A172 (cell line): ENCODE data around the gene MYL11. TPM values are rescaled to one million over a fixed set of nuclear protein-coding genes. Genes with fewer than 3 reads are reported as not detected.

Experiments used
- DNase-seq: peaks from one replicate; pipeline ENCODE4 v3.0.0-alpha.2; 2015; ENCODE audit warnings: low spot score
- total RNA-seq: library from RNA; depleted of rRNA; stranded (reverse); fragments of >200 nt; shearing (Covaris generic); gene quantifications from 2 replicates; pipeline ENCODE4 v1.2.3, GENCODE V29; 2014

Gene MYL11
- total RNA-seq, 1 experiment from 2014 or later, result not detected

DNA sequence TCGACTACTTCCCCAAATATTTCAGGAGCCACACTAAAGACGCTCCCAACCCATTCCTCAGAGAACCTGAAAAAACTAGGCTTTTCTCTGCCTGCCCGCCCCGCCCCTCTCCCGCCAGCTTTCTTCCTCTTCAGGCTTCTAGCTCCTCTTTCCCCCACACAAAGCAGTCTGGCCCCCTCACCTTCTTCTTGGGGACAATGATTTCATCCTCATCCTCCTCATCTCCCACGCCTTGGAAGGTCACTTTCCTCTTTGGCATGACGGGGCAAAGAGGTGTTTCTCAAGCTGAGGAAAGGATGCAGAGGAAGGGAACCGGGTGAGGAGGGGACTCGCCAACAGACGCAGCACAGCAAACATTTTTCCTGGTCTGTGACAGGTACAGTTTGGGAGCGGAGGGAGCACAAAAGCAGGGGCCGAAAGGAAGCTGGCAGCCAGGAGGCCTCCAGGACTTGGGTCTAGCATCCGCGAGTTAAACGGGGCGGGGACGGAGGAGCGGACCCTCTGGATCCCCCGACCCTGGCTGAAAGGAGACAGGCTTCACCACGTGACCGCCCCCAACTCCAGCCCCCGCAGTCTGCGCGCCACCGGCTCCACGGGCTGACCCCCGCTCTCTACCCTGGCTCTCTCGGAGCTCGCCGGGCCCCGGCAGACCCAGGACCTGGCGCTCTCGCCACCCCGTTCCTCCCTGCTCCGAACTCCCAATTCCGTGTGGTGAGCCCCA, 20.0 kb upstream of the MYL11 start:
- DNase-seq, result no peak

DNA sequence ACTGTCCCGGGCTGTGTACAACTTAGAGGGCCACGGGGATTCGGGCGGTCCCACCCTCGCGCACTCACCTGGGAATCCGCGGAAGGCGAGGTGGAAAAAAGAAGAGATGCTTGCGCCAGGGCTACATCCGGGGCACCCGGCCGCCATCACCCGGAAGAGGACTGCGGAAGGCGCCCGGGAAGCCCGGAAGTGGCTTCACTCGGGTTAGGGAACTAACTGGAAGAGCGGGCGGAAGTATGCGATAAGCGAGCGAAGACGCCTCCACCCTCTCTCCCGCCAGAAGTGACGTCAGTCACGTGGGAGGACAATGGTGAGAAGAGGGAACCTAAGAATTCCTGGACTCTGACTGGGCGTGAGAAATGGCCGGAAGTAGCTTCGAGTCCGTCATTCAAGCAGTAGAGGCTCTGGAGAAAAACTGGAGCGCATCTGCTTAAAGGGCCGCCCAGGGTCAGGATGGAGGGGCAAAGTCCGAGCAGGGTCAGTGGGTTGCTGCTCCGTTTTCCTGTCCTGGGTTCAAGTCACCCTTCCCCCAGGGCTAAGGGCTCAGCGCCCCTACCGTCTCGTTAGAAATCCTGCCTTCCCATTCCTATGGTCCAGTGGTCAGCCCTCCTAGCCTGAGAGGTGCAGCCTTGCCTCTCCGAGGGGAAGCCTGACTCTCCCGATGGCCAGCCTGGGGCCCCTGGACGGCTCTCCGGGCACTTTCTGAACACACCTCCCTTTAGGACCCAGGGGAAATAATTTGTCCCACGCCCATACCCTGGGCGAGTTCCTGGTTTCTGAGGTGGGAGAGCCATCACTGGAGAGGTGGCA, 19.3 kb upstream of the MYL11 start, which contains the start of gene CD2BP2:
Gene CD2BP2, minus strand, starts transcription at position 165 of the 810 bp plus-strand sequence. CDS start 627 bp downstream, outside the sequence.
- peak; percentile 100 for DNase-seq

DNA sequence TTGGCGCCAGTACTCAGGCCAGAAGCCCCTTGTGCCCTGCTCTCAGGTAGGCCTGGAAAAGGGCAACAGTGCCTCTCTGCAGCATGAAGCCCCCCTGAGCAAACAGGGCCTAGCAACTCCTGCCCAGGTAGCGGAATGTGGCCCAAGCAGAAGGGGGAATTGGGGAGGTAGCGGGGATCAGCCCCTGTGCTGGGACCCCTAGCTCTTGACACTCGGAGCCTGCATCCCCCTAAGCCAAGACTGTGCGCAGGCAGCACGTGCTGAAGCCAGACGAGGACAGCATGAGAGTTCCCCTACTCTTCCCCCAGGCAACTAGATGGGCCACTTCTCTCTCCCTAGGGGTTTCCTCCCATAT, 18.7 kb upstream of the MYL11 start:
- no peak for DNase-seq

DNA sequence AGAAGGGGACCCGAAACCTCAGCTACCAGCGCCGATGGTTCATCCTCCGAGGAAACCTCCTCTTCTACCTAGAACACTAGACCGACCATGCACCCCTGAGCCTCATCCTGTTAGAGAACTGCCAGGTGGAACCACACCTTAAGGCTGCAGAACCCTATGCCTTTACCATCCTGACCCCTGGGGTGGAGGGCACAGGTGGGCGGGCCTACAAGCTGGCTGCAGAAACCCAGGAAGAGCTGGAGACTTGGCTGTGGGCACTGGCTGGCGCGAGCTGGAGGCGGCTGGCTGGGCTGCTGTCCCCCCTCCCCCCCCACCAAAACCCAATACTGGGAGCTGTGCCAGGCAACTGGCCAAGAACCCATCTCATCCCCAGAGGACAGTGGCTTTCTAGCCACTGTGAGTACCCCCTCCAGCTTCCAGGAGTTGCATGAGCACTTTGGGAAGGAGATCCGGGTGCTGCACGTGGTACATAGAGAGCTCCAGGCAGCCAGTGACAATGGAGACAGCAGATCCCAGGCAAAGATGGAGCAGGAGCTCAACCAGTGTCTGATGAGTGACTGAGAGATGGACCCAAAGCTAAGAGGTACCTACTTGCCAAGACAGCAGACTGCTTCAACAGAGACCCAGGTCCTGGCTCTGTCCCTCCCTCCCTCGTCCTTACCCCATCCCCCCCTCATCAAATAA, 18.1 kb upstream of the MYL11 start:
- no peak for DNase-seq

DNA sequence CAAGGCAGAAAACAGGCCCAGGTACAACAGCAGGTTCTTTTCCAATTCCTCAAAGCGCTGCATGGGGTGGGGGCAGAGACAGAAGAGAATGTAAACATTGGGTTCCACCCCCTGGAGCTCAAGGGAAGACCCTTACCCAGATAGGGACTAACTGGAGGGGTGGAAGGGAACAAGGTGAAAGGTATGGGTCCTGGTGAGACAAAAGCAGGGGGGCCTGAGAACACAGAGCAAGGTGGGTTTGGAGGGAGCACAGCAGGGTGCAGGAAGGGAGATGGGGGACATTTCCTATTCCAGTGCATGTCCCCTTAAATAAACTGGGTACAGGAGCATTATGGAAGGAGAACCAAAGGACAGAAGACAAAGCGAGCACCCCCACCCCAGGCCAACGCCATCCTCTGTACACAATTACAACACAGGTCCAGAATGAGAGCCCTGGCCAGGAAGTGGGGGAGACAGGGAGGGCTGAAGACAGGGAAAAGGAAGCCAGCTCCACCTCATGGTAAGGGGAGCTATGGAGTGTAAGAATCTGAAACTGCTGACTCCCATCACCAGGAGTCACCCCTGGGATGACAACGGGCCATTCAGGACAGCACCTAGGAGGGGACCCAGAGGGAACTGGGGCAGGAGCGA, 17.4 kb upstream of the MYL11 start:
- no peak for DNase-seq

DNA sequence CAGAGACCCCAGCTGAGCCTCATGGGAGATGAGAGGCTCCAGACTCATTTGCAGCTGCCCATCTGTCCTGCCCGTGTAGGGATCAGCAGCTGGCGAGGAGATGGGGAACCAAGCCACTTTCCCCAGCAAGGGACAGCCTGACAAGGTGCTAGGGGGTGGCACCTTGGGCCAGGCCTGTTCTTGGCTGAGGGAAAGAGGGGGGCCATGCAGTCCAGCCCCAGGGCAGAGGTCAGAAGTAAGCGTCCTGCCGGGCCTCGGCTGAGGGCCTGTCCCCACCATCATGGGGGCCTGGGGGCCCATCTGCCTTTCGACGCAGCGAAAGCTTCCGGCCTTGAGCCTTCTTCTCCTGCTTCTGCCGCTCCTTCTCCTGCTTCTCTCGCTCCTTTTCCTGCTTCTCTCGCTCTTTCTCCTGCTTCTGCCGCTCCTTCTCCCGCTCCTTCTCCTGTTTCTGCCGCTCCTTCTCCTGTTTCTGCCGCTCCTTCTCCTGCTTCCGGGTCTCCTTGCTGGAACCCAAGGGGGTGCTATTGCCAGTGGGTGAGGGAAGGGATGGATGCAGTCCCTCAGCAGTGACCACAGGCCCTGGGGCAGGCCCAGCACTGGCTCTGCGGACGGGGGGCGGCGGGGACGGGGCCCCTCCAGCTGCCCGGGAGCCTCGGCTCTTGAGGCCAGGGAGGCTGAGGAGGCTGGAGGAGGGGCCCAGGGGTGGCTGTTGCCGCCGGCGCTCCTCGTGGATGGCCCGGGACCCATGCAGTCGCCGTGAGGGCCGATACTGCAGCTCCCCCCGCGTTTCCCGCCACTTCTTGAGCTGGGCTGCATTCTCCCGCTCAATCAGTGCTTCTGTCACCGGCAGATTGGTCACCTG, 16.7 kb upstream of the MYL11 start:
- DNase-seq, result no peak

DNA sequence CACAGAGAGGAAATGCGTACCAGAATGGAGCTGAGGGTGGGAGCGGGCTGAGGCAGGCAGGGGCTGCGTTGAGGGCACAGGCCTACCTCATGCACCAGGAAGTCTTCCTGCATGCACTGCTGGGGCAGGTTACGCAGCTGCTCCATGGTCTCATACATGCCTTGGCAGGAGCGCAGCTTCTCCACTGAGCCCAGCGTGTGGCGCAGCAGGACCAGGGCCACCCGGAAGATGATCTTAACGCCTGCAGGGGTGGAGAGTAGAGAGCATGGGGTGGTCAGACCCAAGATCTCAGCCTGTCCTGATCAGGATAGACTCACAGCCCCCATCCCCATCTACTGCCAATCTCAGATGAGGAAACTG, 16.0 kb upstream of the MYL11 start:
- no peak for DNase-seq

DNA sequence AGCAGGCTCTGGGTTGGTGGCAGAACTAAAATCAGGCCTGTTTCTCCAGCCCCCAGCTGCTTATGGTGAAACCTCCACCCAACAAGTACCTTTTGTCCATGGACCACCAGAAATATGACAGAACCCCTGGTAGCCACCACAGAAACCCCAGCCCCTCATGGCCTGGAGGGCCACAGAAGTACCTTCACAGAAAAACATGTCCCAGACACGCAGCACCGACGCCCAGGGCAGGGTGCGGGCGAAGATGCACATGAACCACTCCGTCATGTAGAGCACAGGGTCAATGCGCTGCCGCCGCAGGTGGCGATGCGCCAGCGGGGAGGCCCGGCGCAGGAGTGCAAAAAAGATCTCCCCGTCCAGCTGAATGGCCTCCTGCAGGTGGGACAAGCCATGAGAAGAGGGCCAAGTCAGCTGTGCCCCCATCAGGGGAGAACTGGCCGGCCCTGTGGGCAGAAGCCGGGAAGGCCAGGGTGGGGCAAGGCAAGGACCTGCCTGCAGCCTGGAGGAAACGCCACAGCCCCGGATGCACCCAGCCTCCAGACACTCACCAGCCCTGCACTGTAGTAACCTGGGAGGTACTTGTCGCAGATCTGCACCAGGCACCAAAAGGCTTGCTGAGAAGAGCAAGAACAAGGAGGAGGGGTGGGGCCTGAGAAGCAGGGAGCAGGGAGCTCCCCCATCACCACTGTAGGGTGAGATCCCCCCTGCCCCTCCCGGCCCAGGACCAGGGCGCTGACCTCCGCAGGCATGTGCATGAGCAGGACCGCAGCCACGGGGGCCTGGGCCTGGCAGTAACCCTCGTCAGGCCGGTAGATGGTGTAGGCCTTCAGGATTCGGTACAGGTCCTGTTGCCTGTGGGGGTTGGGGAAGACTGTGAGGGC, 15.4 kb upstream of the MYL11 start:
- DNase-seq, result no peak

DNA sequence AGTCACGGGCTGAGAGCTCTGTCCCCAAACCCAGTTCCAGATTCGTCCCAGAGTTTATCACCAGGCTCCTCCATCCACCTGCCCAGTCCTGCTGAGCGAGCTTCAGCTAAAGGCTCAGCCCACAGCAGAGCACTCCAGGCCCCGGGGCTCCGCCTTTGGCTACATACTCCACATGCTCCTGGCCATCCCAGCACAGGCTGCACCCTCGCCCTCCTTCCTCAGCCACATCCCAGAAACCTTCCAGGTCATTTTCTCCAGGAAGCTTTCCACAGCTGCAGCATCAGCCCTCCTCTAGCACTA, 14.8 kb upstream of the MYL11 start:
- DNase-seq, result no peak

DNA sequence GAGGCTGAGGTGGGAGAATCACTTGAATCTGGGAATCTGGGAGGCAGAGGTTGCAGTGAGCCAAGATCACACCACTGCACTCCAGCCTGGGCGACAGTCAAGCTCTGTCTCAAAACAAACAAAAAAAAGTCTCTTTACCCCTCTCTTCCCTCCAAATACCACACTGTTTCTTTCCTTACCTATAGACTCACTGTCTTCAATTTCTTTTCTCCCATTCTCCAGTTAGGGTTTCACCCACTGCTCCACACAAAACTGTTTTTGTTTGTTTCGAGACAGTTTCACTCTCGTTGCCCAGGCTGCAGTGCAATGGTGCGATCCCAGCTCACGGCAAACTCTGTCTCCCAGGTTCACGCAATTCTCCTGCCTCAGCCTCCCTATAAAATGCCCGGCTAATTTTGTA, 13.4 kb upstream of the MYL11 start:
- DNase-seq, result no peak

DNA sequence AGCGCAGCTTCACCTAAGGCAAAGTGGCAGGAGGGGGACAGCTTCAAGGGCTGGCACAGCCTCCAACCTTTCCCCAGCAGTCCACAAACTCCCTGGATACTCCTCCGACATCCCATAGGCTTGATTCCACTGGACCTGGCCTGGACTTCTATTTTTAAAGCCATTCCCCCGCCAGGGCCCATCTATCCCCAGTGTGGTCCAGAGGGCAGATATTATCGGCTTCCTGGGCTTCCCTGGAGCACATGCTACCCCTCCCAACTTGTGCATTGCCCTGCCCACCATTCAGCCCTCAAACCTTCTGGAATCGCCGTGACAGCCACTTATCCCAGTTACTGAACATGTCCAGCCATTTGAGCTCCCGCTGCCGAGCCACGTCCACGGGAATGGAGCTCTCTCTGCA, 9.4 kb upstream of the MYL11 start:
- DNase-seq, result no peak

DNA sequence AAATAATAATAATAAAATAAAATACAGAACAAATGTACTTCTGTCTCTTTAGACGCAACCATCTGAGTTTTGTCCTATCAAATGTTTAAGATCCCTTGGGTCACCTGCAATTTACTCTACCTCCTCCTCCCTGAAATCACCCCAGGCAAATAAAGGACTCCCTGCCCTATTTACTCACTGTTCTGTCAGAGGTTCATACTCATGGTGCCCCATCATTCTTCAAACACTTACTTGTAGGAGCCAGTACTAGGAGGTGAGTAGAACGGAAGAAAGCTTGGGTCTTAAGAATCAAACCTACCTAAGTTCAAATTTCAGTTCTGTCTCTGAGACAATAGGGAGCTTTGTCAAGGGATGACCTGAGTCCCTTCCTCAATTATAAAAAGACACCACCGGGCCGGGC, 8.1 kb upstream of the MYL11 start:
- DNase-seq, result no peak

DNA sequence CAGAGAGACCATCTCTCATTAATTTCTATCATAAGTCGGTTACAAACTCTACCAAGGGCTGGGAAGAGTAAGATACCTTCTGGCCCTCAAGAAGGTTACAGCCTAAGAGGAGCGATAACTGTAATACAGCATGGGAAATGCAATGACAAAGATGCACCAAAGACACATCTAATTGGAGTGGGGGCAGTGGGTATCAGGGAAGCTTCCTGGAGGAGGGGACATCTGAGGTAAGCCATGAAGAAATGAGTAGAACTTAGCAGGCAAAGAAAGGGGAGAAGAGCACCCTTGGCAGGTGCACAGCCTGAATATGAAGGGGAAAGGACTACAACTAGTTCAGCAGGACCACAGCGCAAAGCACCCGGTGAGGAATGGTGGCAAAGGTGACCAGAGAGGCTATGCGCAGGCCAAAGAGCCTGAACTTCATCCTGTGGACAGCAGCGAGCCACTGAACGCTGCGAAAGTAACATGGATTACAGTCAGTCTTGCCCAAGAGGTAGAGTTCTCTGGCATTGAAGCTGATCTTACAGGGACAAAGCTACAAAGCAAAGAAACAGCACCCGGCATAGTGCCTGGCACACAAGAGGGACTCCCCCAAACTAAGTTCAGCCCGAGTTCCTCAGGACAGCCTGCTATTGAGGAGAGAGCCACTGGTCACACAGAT, 7.1 kb upstream of the MYL11 start:
- no peak for DNase-seq

DNA sequence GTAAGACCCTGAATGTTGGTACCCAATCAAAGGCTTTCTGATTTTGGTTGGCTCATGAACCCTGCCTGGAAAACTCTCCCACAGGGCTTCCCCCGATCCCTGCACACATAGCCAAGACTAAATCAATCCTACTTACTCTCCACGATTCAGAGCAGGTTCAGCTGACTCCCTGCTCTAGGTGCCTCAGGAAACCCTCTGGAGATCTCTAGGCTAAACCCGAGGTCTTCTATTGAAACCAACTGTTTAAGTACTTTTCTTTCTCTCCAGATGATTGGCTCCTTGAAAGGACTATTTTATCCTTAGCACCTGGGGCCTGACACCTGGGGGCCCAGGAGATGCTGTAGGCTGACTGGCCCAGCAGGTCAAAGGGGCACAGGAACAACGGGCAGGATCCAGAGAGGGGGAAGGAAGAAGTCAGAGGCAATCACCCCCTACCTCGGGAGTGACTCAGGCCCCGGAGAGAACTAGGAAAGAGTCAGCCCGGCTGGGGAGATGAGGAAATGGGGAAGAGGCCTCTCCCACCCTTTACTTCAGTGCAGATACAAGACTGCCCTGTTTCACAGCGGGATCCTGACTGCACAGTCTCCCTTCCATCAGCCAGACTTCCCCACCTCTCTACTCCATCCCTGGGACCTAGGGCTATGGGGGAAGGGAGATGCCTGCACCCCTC, 6.3 kb upstream of the MYL11 start:
- DNase-seq, result peak; percentile 59

DNA sequence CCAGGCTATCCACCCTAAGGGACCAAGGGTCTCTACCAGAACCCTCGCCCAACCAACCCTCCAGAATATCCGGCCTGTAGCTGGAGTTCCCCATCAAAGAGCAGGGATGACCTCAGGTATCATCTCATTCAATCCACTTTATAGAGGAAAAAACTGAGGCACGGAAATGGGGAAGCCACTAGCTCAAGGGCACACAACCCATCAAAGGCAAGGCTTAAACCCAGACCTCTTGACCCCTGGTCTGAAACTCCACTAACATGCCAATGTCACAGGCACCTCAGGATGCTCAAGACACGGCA, 5.9 kb upstream of the MYL11 start:
- DNase-seq, result no peak

DNA sequence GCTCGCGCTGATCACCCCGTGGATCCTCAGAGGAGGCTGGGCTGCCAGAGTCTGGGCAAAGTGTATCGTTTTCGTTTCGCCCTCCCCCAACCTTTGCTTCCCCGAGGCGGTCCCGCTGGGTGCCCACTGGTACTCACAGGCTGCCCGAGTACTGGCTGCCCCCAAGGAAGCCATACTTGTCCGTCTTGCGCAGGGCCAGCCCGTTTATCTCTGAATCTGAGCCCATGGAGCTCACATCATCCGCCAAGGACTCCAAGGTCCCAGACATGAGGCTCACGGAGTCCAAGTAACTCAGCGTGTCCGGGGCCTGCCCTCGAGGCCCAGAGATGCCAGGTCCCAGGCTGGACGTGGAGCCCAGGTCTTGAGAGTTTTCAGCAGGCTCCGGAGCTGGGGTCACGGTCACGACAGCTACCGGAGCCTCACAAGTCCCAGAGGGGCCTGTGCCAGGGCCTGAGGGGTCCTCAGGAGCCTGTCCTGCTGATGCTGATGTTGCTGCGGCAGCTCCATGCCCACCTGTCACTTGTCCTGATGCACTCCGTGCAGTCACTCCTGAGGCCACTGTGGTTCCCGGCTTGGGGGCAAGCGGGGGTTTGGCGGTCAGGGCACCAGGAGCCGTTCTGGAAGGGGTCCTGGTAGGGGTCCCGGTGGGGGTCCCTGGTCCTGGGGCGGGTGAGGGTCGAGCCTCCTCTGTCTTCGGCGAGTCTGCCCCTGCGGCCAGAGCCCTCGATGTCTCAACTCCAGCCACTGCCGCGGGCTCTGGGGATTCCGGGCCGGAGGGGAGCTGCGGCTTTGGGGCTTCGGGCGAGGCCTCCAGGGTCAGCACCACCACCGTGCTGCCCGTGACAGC, 5.3 kb upstream of the MYL11 start:
- no peak for DNase-seq

DNA sequence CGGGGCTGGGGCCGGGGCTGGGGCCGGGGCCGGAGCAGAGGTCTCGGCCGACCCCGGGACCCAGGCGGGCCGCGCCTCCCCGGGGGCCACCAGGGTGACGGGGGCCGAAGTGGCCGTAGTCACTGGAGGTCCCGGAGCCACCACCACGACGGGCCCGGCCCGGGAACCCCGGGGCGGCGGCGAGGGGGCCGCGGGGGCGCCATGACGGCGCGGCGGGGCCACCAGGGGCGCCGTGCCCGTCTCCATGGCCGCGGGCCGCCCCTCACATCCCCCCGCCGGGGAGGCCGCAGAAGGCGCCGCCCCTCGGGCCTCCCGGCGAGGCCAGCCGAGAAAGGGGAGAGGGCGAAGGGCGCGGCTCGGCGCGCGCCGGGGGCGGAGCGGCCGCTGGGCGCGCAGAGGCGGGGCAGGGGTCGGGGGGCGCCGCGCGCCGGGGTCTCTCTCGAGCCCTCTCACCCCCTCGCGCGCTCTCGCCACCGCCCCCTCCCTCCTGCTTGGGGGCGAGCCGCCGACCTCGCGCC, 4.6 kb upstream of the MYL11 start:
- no peak for DNase-seq

DNA sequence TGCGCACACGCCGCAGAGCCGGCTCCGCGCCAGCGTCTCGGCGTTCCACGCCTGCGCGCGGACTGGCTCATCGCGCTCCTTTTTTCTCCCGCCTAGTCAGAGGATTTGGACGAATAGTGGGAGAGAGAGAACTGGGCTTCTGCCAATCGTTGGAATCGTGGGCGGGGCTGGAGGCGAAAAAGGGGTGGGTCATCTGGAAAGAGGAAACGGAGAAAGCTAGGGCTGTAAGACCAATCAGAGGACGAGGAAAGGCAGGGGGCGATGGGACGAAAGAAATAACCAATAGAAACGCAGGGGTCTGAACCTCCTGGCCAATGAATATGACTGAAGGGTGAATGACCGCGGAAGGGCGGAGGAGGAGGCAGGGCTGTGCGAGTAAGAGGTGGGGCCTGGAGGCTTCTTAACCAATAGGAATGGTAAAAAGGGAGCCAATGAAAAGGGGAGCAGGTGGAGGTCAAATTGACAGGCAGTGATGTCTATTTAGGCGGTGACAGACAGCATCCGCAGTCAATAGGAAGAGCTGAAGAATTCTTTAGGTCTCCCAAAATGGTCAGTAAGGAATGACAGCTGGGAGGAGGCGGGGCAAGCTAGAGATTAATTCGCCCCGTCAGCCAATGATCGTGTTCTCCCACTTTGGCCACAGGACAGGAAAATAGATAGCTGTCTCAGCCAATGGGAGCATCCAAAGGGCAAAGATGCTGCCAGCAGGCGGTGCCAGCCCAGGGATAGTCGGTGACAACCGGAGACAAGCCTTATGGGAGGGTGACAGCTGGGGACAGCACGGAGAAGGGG, 4.0 kb upstream of the MYL11 start, which contains the start of gene TBC1D10B:
Gene TBC1D10B, minus strand, starts transcription at position 39 of the 792 bp plus-strand sequence. CDS start 311 bp downstream, outside the sequence.
- peak; percentile 100 for DNase-seq
